LNCaP clone FGC (cell line): ENCODE results near the gene RNF31.

Experiments
- DNase-seq: peaks from one replicate; pipeline ENCODE4 v3.0.0-alpha.2; 2011; ENCODE audit warnings: low read depth
- H3K4me3 ChIP-seq: 2 replicates; pipeline ENCODE4 v1.5.1; 2011; ENCODE audit warnings: mild to moderate bottlenecking, low read depth, low read length, control low read depth
- TF ChIP-seq, protein P1 (sequence below): IDR thresholded peaks from 2 replicates; pipeline ENCODE4 v1.5.1; 2012; ENCODE audit warnings: mild to moderate bottlenecking; ENCODE audit not compliant: control insufficient read depth, insufficient read depth; ENCODE audit errors: extremely low read depth

RNF31 gene

DNA sequence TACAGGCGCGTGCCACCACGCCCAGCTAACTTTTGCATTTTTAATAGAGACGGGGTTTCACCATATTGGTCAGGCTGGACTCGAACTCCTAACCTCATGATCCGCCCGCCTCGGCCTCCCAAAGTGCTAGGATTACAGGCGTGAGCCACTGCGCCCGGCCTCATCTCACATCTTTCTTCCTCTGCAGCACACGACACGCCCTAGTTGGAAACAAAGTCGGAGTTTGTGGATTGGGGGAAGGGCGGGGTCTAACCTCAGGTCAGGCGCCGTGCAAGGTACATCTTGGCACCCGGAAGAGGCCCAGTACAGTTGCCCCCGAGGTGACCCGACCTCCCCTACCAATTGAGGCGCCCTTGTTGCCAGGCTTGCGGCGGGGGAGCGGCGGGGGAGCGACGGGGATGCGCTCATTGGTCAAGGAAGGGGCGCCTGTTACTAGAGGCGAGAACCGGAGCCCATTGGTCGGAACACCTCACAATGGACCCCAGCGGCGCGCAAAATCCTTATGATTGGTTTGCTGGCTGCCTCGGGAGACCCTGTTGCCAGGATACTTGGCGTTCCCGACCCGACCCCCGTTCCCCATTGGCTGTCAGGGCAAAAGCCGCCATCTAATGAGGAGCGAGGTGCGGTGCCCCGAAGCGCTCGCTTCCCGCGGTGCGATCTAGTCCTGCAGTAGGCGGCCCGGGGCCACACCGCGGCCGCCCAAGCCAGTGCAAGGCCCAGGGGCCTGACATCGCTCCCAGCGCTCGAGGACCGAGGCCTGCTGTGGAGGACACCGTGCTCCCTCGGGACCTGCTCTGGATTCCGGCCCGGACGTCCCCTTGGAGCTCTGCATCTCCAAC lies 24.3 kb downstream of the RNF31 start, which contains the start of gene REC8:
TSS of gene REC8 (plus strand) at position 659 of the 839 bp plus-strand sequence. CDS start 473 bp downstream, outside the sequence.
- no peak within 1 kb of the TSS for H3K4me3 ChIP-seq
- no peak for DNase-seq
- TF ChIP-seq, protein P1, sequence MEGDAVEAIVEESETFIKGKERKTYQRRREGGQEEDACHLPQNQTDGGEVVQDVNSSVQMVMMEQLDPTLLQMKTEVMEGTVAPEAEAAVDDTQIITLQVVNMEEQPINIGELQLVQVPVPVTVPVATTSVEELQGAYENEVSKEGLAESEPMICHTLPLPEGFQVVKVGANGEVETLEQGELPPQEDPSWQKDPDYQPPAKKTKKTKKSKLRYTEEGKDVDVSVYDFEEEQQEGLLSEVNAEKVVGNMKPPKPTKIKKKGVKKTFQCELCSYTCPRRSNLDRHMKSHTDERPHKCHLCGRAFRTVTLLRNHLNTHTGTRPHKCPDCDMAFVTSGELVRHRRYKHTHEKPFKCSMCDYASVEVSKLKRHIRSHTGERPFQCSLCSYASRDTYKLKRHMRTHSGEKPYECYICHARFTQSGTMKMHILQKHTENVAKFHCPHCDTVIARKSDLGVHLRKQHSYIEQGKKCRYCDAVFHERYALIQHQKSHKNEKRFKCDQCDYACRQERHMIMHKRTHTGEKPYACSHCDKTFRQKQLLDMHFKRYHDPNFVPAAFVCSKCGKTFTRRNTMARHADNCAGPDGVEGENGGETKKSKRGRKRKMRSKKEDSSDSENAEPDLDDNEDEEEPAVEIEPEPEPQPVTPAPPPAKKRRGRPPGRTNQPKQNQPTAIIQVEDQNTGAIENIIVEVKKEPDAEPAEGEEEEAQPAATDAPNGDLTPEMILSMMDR, result no peak

DNA sequence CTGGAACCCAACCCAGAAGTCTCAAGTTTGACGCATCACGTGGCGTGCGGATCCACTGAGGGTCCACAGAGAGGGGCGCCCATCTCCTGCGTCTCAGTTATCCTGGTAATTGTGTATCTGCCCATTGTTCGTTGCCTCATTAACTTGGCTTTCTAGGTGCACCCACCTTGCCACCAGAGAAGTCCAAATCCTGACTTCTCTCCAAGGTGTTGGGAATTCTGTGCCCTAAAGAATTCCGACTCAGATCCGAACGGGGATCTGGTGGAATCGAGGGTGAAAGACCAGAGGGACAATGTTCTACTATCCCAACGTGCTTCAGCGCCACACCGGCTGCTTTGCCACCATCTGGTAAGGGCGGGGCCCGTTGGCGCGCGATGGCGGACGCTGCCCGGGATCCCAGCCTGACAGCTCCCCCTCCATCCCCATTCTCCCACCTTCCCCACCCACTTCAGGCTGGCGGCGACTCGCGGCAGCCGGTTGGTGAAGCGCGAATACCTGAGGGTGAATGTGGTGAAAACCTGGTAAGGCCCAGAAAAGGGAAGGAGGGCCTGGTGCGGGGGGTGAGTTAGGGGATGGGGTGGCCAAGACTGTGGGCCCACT lies 25.1 kb downstream of the RNF31 start:
- TF ChIP-seq, protein P1, result no peak
- DNase-seq, result no peak
- no peak overlapping the region for H3K4me3 ChIP-seq

DNA sequence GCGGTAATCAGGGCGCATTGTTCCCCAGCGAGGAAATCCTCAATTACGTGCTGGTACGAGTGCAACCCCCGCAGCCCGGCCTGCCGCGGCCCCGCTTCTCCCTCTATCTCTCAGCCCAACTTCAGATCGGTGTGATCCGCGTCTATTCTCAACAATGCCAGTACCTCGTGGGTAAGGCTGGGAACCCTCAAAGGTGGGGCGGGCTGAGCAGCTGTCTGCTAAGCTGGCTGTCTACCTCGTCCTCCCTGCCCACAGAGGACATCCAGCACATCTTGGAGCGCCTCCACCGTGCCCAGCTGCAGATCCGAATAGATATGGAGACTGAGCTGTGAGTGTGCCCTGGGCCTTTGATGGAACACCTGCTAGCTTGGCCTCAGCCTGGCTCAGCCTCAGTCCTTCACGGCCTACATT lies 25.6 kb downstream of the RNF31 start:
- no peak overlapping the region for H3K4me3 ChIP-seq
- TF ChIP-seq, protein P1, result no peak
- DNase-seq, result no peak

DNA sequence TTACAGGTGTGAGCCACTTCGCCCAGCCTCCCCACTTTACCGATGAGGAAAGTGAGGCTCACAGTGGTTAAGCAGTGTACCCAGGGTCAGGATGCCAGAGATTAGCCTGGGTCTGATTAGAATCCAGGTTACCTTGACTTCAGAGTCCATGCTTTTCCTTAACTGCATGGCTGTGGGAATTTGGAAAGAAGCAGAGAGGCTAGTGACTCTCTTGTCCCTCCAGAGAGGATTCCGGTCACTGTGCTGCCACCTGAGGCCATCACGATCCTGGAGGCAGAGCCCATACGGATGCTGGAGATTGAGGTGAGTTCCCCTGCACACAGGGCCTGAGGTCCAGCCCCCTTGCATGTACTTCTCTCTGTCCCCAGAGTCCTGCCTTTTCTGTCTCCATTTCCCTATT lies 29.3 kb downstream of the RNF31 start:
- no peak for DNase-seq
- no peak overlapping the region for H3K4me3 ChIP-seq
- TF ChIP-seq, protein P1, result no peak

DNA sequence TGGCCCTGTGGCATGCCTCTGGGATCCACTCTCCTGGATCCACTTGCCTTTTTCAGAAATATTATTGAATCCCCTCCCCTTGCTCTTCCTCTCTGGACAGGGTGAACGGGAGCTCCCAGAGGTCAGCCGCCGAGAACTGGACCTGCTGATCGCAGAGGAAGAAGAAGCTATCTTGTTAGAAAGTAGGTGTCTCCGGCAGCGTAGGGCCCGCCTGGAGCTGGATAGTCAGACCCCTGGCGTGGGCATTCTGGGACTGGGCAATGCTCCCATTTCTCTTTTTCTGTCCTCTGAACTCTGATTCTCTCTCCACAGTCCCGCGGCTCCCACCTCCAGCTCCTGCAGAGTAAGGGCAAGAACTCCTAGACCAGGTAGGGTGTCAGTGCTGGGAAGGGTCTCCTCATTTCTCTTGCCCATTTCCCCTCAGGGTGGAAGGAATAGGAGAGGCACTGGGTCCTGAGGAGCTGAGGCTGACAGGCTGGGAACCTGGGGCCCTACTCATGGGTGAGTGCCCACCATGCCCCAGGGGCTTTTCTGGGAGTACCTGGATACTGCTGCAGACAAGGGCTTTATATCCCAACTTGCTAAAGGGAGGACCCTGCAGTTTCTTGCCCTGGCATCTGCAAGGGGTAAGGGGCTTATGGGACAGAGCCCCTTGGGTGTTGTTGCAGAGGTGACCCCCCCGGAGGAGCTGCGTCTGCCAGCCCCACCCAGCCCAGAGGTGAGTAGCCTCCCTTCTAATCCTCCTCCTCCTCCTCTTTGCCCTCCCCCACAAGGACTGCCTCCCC lies 29.9 kb downstream of the RNF31 start:
- TF ChIP-seq, protein P1, result no peak
- DNase-seq, result no peak

DNA sequence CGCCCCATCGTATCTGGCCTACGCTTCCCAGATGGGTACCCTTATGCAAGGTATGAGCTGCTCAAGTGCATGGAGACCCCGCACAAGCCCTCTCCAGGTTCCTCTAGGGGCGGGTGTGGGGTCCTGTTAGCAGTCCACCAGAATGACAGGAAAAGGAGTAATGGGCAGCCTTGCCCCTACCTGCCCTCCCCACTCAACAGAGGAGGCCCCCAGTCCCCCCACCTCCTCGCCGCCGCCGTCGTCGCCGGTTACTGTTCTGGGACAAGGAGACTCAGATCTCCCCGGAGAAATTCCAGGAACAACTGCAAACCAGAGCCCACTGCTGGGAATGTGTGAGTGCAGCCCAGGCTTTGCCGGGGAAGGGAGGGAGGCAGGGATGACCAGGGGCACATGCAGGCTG lies 30.6 kb downstream of the RNF31 start:
- no peak for DNase-seq
- H3K4me3 ChIP-seq, result no peak overlapping the region
- TF ChIP-seq, protein P1, result no peak

More for the DNA sequence above, 29.9 kb downstream of the RNF31 start:
- no peak overlapping the region for H3K4me3 ChIP-seq
